ENCODE data around the gene PEAK1.
"Not testable (repeated sequence)": the region's sequence is repeated elsewhere in the genome, so short reads cannot be mapped to it uniquely, and the experiment has no call there.

Gene PEAK1

DNA sequence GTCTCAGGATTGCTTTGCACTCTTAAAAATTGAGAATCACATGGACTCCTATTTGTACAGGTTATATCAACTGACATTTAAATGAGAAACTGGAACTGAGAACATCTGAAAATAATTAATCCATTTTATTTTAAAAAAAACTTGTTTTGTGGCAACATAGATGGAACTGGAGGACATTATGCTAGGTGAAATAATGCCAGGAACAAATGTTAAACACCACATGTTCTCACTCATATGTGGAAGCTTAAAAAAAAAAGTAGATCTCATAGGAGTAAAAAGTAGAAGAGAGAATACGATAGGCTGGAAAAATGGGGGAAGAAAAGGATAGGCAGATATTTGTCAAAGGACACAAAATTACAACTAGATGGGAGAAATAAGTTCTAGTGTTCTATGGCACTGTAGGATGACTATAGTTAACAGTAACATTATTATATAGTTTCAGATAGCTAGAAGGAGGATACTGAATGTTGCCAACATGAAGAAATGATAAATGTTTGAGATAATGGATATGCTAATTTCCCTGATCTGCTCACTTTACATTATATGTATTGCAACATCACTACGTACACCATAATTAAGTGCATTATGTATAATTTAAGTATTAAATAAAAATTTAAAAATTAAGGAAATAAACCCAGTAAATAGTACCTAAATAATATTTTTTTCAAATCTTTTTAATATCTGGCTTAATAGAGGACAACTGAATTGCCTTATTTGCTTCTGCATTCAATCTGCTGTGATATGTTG, 248.5 kb downstream of the PEAK1 start:
- DNase-seq = no peak

GRCh38 chr15:77168616-77169015, 251.3 kb downstream of the PEAK1 start:
- peak; percentile 36 for DNase-seq

GRCh38 chr15:77168141-77168540, 251.8 kb downstream of the PEAK1 start:
- DNase-seq = no peak

GRCh38 chr15:77167406-77167805, 252.5 kb downstream of the PEAK1 start:
- DNase-seq = no peak

- DNase-seq = no peak
Measured at GRCh38 chr15:77163781-77164384, 256.0 kb downstream of the PEAK1 start.

DNA sequence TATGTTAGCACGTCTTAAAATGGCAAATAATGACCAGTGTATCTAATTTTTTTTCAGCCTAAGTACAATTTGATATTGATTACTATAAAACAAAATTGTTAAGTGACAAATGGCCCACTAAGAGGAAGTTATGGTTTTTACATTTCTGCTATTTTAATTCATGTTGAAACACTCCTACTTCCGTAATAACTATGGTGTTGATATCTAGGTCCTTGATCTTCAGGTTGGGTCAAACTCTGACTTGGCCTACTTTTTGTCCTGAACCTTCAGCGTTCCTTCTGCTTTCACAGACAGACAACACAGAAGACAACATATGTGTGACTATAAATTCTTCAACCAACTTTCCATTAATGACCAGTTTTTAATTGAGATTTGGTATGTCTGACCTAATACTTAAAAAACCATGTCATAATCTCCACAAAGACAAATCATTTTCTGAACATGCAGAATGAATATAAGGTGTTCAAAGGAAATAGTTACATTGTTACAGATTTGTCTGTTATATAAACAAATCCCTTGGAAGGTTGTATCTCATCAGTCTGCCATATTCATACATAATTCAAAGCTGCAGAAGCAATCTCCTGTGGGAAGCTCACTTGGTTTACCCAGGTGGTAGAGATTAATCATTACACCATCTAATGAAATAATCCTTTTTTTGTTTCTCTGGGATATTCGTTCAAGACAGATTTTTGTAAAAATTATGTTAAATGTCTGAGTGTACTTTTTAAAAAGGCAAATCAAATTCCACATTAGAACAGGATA, 256.9 kb downstream of the PEAK1 start:
- no peak for DNase-seq

GRCh38 chr15:77160562-77161478, 259.1 kb downstream of the PEAK1 start:
- no peak for DNase-seq

- DNase-seq = not testable (repeated sequence)
Measured at GRCh38 chr15:77156000-77156399, 263.9 kb downstream of the PEAK1 start.

DNA sequence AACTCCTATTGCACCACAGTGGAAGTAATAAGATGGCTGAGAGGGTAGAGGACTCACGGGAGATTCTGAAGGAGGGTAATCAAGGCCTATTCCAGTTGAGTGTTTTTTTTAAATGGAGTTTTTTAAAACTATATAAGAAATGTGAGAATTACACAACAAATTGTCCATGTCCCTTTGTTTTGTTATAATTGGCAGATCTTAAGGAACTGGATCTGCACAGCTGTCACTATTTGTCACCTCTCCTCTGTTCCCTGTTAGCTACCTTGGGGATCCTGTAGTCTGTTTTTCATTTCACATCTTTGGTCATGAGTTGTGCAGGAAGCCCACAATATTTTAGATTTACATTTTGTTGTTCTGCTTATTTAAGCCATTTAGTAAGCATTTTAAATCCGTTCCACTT, 271.7 kb downstream of the PEAK1 start:
- DNase-seq = no peak

GRCh38 chr15:77145370-77145769, 274.5 kb downstream of the PEAK1 start:
- DNase-seq = no peak

GRCh38 chr15:77144492-77145070, 275.3 kb downstream of the PEAK1 start:
- DNase-seq = peak; percentile 96

- DNase-seq = peak; percentile 94
Measured at GRCh38 chr15:77144026-77144425, 275.9 kb downstream of the PEAK1 start.

GRCh38 chr15:77143616-77144015, 276.3 kb downstream of the PEAK1 start:
- no peak for DNase-seq

DNA sequence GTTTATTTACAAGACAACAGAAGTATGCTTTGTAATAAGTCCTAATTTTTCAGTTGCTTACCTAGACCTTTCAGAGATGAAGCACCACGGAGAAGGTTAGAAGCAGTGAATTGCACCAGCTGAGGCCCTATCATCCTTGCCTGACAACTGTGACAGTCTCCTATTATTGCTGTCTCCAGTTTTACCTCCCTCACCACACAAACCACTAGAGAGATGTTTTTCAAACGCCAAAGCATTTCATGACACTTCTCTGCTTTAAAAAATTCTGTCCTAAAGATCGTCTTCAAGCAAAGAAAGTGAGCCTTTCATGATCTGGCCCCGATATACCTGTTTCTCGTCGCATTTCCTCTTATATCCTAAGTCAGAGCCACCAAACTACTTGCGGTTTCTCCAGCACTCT, 276.7 kb downstream of the PEAK1 start:
- no peak for DNase-seq

- no peak for DNase-seq
Measured at GRCh38 chr15:77140220-77140619, 279.7 kb downstream of the PEAK1 start.

- DNase-seq = no peak
Measured at GRCh38 chr15:77139312-77139711, 280.6 kb downstream of the PEAK1 start.

- no peak for DNase-seq
Measured at GRCh38 chr15:77138167-77138522, 281.8 kb downstream of the PEAK1 start.

DNA sequence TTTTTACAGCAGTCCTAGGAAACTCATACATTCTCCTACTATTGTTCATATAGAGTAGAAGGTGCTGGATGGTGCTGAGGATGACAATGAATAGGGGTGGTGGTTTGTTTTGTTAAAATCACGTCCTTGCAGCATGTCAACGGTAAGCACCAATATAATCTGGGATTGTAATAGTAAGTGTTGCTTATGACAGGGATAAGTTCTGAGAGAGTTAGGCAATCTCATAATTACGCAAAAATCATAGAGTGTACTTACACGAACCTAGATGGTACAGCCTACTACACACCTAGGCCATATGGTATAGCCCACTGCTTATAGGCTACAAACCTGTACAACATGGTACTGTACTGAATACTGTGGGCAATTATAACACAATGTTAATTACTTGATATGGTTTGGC, 284.7 kb downstream of the PEAK1 start:
- DNase-seq = no peak

GRCh38 chr15:77130315-77130930, 289.5 kb downstream of the PEAK1 start:
- no peak for DNase-seq

DNA sequence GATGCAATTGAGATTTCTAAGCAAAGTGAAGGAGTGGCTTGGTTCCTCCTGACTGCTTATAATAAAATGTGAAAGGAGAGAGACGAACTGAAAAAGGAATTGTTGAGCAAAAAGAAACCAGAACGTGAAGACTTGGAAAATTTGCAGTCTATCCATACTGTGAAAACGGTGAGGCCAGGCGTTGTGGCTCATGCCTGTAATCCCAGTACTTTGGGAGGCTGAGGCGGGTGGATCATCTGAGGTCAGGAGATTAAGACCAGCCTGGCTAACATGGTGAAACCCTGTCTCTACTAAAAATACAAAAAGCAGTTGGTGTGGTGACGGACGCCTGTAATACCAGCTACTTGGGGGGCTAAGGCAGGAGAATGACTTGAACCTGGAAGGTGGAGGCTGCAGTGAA, 292.3 kb downstream of the PEAK1 start:
- no peak for DNase-seq

GRCh38 chr15:77126529-77127326, 293.2 kb downstream of the PEAK1 start:
- no peak for DNase-seq

All from NCI-H226 (cell line).